RKO (cell line): ENCODE measurements around the gene VGF.
"Not testable (repeated sequence)": the region's sequence is repeated elsewhere in the genome, so short reads cannot be mapped to it uniquely, and the experiment has no call there.

Source experiments
- DNase-seq: peaks from one replicate; pipeline ENCODE4 v3.0.0-alpha.2; 2016; ENCODE audit warnings: low spot score

VGF gene

DNA sequence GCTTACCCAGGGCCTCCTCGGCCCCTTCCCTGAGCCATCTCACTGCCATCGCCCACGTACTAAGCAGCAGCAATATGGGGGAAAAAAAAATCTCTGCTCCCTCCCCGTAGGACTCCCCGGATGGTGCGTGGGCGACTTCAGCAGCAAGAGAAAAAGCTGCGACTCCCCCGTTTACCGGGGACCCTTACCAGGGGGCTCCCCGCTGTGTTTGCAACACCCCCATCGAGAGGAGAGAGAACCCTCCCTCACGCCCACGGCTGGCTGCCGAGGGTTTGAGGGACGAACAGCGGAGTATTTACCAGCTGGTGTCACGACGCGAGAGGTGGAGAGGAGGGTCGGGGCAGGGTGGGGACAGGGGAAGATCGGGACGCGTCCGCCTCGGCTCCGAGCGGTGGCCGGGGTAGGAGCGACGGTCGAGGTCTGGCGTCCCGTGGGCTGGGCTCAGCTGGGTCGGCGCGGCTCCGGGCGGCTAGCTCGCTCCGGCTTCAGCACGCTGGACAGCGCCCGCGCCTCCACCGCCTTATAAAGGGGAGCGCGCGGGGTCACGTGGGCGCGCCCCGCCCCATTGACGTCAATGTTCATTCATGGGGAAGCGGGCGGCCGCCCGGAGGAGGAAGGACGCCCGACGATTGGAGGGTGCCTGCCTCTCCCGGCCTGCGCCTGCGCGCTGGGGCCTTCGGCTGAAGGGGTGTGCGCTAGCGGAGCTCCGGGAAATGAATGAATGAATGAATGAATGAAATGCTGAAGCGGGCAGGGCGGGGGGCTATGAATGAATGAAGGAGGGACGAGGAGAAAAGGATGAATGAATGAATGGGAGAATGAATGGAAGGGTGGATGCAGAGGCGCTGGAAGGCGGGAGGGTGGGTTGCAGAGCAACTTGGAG is at the start of gene VGF:
Gene VGF (minus strand): TSS at position 495 of the 883 bp plus-strand sequence. CDS start 726 bp downstream, outside the sequence.
- peak; percentile 98 for DNase-seq

GRCh38 chr7:101212014-101212413 is 46.6 kb upstream of the VGF start:
- no peak for DNase-seq

- no peak for DNase-seq
These were observed 46.1 kb upstream of the VGF start for GRCh38 chr7:101211501-101211900.

GRCh38 chr7:101210143-101210542 is 44.8 kb upstream of the VGF start:
- no peak for DNase-seq

GRCh38 chr7:101208794-101209193 is 43.4 kb upstream of the VGF start:
- DNase-seq: no peak

- no peak for DNase-seq
These were observed 42.1 kb upstream of the VGF start for GRCh38 chr7:101207459-101207858.

GRCh38 chr7:101206665-101207042 is 41.3 kb upstream of the VGF start:
- DNase-seq: no peak

GRCh38 chr7:101205901-101206664 is 40.7 kb upstream of the VGF start:
- no peak for DNase-seq

DNA sequence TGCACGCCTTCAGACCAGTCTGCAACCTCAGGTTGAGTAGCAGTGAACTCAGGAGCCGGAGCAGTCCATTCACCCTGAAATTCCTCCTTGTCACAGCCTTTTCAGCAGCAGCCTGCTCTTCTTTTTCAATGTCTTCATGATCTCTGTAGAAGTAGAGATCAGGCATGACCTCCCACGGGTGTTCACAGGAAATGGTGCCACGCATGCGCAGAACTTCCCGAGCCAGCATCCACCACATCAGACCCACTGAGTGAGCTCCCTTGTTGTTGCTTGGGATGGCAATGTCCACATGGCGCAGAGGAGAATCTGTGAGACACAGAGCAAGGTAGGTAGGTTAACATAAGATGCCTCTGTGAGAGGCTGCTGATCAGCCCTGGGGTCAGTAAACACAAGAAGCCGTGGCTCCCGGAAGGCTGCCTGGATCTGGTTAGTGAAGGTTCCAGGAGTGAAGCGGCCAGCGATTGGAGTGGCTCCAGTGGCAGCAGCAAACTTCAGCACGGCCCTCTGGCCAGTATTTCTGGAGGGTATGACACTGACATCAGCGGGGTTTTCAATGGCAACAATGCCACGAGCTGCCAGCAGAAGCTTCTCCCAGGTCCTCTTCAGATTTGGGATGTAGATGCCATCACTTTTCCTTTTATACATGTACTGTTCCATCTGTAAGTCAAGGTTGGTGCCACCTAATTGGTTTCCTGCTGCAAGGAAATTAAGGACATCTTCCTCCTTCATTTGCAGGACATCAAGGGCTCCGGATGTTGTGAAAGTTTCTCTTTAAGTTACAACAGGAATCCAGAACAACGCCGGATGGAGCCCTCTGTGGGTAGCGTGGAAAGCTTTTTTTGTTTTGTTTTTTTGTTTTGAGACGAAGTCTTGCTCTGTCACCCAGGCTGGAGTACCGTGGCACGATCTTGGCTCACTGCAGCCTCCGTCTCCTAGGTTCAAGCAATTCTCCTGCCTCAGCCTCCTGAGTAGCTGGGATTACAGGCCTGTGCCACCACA is 38.7 kb upstream of the VGF start:
- DNase-seq: not testable (repeated sequence)

GRCh38 chr7:101202603-101202918 is 37.2 kb upstream of the VGF start:
- no peak for DNase-seq

GRCh38 chr7:101201695-101202602 is 36.6 kb upstream of the VGF start:
- no peak for DNase-seq

DNA sequence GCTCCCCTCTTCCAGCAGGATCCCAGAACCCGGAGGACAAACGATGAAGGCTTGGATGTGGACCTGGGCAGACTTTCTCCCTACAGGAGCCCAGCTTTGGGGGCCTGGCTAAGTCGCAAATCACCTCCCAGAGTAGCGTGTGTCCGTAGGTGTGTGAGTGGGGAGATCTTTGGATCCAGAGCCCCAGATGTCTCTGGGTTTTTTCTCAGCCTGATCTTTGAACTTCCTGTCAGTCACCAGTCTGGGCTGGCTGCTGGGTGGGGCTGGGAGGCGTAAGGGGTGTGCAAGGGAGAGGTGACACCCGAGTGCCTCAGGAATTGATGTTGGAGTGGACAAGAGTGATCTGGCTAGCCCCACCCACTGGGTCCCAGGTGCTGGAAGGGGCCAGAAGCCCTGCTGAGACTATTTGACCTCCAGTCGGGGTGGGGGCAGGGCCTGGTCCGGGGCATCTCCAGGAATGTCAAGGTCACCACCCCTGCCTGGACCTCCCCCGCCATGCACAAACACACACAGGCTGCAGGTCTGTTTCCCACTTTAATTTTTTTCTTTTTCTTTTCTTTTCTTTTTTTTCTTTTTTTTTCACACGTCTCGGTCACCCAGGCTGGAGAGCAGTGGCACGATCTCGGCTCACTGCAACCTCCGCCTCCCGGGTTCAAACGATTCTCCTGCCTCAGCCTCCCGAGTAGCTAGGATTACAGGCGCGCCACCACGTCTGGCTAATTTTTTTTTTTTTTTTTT is 35.7 kb upstream of the VGF start, which contains the start of gene MOGAT3:
Gene MOGAT3 (minus strand): TSS at position 175 of the 738 bp plus-strand sequence. CDS start 182 bp downstream, outside the sequence.
- DNase-seq: no peak

- DNase-seq: no peak
These were observed 35.1 kb upstream of the VGF start for GRCh38 chr7:101200504-101200861.

DNA sequence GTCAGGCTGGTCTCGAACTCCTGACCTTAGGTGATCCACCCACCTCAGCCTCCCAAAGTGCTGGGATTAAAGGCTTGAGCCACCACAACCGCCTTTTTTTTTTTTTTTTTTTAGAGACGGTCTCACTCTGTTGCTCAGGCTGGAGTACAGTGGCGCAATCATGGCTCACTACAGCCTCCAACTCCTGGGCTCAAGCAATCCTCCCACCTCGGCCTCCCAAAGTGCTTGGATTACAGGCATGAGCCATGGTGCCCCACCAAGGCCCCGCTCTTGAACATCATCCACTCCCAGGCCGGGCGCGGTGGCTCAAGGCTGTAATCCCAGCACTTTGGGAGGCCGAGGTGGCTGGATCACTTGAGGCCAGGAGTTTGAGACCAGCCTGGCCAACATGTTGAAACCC is 34.2 kb upstream of the VGF start:
- DNase-seq: not testable (repeated sequence)

DNA sequence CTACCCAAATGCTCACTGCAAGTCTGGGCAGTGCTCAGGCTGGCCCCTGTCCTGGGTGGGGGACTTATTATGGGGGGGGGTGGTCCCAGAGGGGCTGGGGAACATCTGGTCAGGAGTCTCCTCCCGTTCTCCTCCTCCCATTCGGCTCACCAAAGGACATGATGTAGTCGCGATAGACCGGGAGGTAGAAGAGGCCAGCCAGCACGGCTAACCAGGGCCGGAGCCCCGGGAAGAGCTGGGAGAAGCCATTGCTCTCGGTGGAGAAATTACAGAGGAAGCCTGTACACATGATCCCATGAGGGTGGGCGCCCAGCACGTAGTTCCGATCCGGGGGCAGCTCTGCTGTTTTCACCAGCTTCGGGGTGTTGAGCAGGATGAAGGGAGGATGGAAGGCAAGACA is 33.1 kb upstream of the VGF start:
- DNase-seq: no peak

- DNase-seq: no peak
These were observed 32.6 kb upstream of the VGF start for GRCh38 chr7:101197991-101198390.

DNA sequence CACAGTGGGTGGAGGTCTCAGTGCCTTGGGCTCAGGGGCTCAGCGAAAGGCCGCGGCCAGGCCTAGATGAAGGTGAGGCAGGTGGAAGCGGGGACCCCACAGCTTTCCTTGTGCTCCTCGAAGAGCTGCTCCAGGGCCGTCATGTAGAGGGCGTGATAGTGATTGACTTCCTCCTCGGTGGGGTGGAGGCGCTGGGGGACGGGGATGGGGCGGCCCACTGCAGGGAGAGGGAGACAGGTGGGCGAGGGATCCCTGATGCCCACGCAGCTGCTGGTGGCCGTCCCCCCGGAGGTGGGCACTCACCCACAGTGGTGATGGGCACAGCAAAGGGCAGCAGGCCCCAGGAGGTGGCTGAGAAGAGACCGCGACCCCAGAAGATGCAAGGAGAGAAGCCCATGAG is 30.5 kb upstream of the VGF start:
- DNase-seq: no peak

- DNase-seq: no peak
These were observed 23.7 kb upstream of the VGF start for GRCh38 chr7:101189109-101189508.

- no peak for DNase-seq
These were observed 21.6 kb upstream of the VGF start for GRCh38 chr7:101186844-101187428.

- DNase-seq: no peak
These were observed 20.8 kb upstream of the VGF start for GRCh38 chr7:101186194-101186593.
